Measurements from ENCODE around the gene UBXN7. TPM values are rescaled to one million over a fixed set of nuclear protein-coding genes. Genes with fewer than 3 reads are reported as not detected.
"Not testable (repeated sequence)": the region's sequence is repeated elsewhere in the genome, so short reads cannot be mapped to it uniquely, and the experiment has no call there.

The UBXN7 gene
- total and polyA plus RNA-seq, 7 donors: 1.3 to 23.7 (median 12.2) TPM

DNA sequence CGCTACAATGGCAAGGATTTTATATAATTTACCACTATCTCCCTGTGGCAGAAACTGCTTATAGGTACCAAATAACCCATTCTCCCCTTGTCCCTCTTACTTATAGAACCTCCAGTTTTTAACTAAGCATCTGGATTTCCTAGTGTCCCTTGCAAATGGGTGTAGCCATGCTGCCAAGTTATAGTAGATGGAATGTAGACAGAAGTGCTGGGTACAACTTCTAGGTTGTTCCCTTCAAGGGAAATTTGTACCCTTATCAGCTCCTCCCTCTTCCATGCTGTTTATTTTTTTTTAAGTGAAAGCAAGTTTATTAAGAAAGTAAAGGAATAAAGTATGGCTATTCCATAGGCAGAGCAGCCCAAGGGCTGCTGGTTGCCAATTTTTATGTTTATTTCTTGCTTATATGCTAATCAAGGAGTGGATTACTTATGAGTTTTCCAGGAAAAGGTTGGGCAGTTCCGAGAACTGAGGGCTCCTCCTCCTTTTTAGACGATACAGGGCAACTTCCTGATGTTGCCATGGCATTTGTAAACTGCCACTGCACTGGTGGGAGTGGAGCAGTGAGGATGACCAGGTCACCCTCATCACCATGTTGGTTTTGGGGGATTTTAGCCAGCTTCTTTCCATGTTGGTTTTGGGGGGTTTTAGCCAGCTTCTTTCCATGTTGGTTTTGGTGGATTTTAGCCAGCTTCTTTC, 53.9 kb downstream of the UBXN7 start:
- intact Hi-C loops (cut with DNase I): no loop called here
- Histone ChIP-seq H3K36me3 (ENCODE audit: insufficient read depth in 1 of 2, low read depth in 1 of 2) (peaks cover 0 to 17% of the 10 kb centered on the region in 2 donors), H3K27ac (no peak overlapping the region), H3K4me1 (no peaks in the 10 kb centered on the region), H3K9me3 (no peaks in the 10 kb centered on the region), H3K27me3 (ENCODE audit: insufficient read depth in 3 of 3, low read length in 2 of 3) (no peaks in the 10 kb centered on the region), H3K4me3 (no peak overlapping the region)
- TF ChIP-seq, protein P1, sequence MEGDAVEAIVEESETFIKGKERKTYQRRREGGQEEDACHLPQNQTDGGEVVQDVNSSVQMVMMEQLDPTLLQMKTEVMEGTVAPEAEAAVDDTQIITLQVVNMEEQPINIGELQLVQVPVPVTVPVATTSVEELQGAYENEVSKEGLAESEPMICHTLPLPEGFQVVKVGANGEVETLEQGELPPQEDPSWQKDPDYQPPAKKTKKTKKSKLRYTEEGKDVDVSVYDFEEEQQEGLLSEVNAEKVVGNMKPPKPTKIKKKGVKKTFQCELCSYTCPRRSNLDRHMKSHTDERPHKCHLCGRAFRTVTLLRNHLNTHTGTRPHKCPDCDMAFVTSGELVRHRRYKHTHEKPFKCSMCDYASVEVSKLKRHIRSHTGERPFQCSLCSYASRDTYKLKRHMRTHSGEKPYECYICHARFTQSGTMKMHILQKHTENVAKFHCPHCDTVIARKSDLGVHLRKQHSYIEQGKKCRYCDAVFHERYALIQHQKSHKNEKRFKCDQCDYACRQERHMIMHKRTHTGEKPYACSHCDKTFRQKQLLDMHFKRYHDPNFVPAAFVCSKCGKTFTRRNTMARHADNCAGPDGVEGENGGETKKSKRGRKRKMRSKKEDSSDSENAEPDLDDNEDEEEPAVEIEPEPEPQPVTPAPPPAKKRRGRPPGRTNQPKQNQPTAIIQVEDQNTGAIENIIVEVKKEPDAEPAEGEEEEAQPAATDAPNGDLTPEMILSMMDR (IDR thresholded peaks at IDR 0.05): no peak
- 71 to 88% (median 74%) methylated on average over 3 of the region's 3 CpGs for WGBS, 3 donors
- DNase-seq (no peak), ATAC-seq (no peak)

DNA sequence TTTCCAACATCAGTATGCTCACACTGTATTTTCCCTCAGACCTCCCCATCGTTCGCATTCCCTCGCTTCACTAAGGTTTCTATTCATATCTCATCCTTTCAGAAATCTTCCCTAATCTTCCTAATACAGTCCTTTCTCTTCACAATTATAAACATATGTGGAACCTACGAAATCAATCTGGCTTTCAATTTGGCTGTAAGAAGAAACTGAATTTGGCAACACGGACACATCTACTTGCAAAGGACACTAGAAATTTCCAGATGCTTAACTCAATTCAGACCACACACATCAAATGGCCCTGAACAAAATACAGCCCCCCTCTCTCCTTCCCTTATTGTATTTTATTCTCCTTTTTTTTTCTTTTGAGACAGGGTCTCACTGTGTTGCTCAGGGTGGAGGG, 54.9 kb downstream of the UBXN7 start:
- no peak overlapping the region for H3K4me3 ChIP-seq
- no peaks in the 10 kb centered on the region for H3K9me3 ChIP-seq
- 80 to 89% (median 88%) methylated on average over 5 of the region's 5 CpGs for WGBS, 3 donors
- intact Hi-C loops (cut with DNase I): no loop called here
- TF ChIP-seq, protein P1 (IDR thresholded peaks at IDR 0.05): no peak
- ATAC-seq (no peak), DNase-seq (no peak)
- no peak overlapping the region for H3K27ac ChIP-seq
- no peaks in the 10 kb centered on the region for H3K4me1 ChIP-seq
- H3K27me3 ChIP-seq (ENCODE audit: insufficient read depth in 3 of 3, low read length in 2 of 3): no peaks in the 10 kb centered on the region
- H3K36me3 ChIP-seq (ENCODE audit: insufficient read depth in 1 of 2, low read depth in 1 of 2): peaks cover 0 to 23% of the 10 kb centered on the region in 2 donors

DNA sequence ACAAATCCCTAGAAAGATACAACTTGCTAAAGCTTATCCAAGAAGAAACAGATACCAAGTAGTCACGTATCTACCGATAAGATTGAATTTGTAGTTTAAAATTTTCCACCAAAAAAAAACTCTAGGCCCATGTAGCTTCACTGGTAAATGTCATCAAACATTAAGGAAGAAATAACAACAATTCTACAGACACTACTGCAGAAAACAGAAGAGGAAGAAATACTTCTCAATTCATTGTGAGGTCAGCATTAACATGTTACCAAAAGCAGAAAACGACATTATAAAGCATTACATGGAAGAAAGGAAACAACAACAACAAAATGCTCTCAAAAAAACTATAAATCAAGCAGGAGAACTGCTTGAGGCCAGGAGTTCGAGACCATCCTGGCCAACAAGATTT, 66.5 kb downstream of the UBXN7 start:
- WGBS, 3 donors: 76 to 82% (median 78%) methylated on average over 4 of the region's 4 CpGs
- Histone ChIP-seq H3K27me3 (ENCODE audit: insufficient read depth in 3 of 3, low read length in 2 of 3) (no peaks in the 10 kb centered on the region), H3K27ac (no peak overlapping the region), H3K4me1 (peaks cover 18% of the 10 kb centered on the region), H3K9me3 (no peaks in the 10 kb centered on the region), H3K36me3 (ENCODE audit: insufficient read depth in 1 of 2, low read depth in 1 of 2) (peaks cover 0 to 78% of the 10 kb centered on the region in 2 donors), H3K4me3 (no peak overlapping the region)
- intact Hi-C loops (cut with DNase I): loop anchor here in 1 of 2 donors (5.0 to 10.0 kb wide), 2 partner anchors 111 to 142 kb away; no protein-coding TSS in a partner anchor
- TF ChIP-seq, protein P1 (IDR thresholded peaks at IDR 0.05): no peak
- DNase-seq: no peak
- no peak for ATAC-seq

DNA sequence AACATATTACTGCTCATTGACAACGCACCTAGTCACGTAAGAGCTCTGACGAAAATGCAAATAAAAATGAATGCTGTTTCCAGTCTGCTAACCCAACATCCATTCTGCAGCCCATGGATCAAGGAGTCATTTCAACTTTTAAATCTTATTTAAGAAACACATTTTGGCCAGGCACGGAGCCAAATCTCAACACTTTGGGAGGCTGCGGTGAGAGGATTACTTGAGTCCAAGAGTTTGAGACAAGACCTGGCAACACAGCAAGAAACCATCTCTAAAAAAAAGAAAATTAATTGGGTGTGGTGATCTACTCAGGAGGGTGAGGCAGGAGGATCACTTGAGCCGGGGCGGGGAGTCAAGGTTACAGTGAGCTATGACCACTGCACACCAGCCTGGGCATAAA, 71.6 kb downstream of the UBXN7 start:
- Histone ChIP-seq H3K4me1 (no peaks in the 10 kb centered on the region), H3K36me3 (ENCODE audit: insufficient read depth in 1 of 2, low read depth in 1 of 2) (peaks cover 0 to 90% of the 10 kb centered on the region in 2 donors), H3K27ac (no peak overlapping the region), H3K9me3 (no peaks in the 10 kb centered on the region), H3K4me3 (no peak overlapping the region), H3K27me3 (ENCODE audit: insufficient read depth in 3 of 3, low read length in 2 of 3) (no peaks in the 10 kb centered on the region)
- DNase-seq: no peak
- TF ChIP-seq, protein P1 (IDR thresholded peaks at IDR 0.05): no peak
- intact Hi-C loops (cut with DNase I): loop anchor here in 1 of 2 donors (10.0 kb wide), 1 partner anchor 106 kb away; no protein-coding TSS in a partner anchor
- no peak for ATAC-seq
- 88 to 95% (median 90%) methylated on average over 7 of the region's 7 CpGs for WGBS, 3 donors

DNA sequence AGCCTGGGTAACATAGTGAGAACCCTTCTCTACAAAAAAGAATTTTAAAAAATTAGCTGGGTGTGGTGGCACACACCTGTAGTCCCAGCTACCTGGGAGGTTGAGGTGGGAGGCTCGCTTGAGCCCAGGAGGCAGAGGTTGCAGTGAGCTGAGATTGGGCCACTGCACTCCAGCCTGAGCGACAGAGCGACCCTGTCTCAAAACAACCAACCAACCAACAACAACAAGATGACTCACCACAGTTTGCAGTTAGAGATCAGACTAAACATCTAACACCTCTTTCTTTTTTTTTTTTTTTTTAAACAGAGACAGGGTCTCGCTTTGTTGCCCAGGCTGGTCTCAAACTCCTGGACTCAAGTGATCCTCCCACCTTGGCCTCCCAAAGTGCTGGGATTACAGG, 73.7 kb downstream of the UBXN7 start:
- peaks cover 0 to 98% of the 10 kb centered on the region in 2 donors for H3K36me3 ChIP-seq (ENCODE audit: insufficient read depth in 1 of 2, low read depth in 1 of 2)
- WGBS, 3 donors: 93 to 99% (median 98%) methylated on average over 4 of the region's 4 CpGs
- intact Hi-C loops (cut with DNase I); H3K9me3 ChIP-seq; ATAC-seq; H3K27ac ChIP-seq; H3K4me3 ChIP-seq; H3K4me1 ChIP-seq; H3K27me3 ChIP-seq (ENCODE audit: insufficient read depth in 3 of 3, low read length in 2 of 3); DNase-seq: not testable (repeated sequence)
